Astrocyte (in vitro differentiated cells and primary cell): ENCODE results near the gene SPRY1. TPM values are rescaled to one million over a fixed set of nuclear protein-coding genes. Genes with fewer than 3 reads are reported as not detected.
A peak's percentile ranks its signal among the peaks of the same experiment; 100 is the strongest.

Source experiments
- DNase-seq: peaks from one replicate; pipeline ENCODE4 v3.0.0-alpha.2; 2010; ENCODE audit warnings: low read depth
- FAIRE-seq: peaks from 2 replicates; lab custom pipeline; 2011; peaks lifted over from hg19 to GRCh38; lab: Jason Lieb, UNC
- H2AFZ ChIP-seq: 2 replicates; pipeline ENCODE4 v1.6.0; 2012; ENCODE audit warnings: low read depth, low read length, inconsistent platforms
- H3K27ac ChIP-seq: 2 replicates; pipeline ENCODE4 v1.5.1; 2011; ENCODE audit warnings: low read depth, low read length, inconsistent platforms
- H3K27me3 ChIP-seq: 2 replicates; pipeline ENCODE4 v1.6.0; 2011; ENCODE audit warnings: low read length, inconsistent platforms; ENCODE audit not compliant: insufficient read depth
- H3K36me3 ChIP-seq: 2 replicates; pipeline ENCODE4 v1.5.1; 2011; ENCODE audit warnings: low read length, inconsistent platforms; ENCODE audit not compliant: insufficient read depth
- H3K4me1 ChIP-seq: 2 replicates; pipeline ENCODE4 v1.5.1; 2011; ENCODE audit warnings: low read length, inconsistent platforms; ENCODE audit not compliant: insufficient read depth
- H3K4me2 ChIP-seq: 2 replicates; pipeline ENCODE4 v1.6.0; 2012; ENCODE audit warnings: low read length, inconsistent platforms
- H3K4me3 ChIP-seq: 2 replicates; pipeline ENCODE4 v1.5.1; 2011; ENCODE audit warnings: low read depth, mild to moderate bottlenecking, low read length, inconsistent platforms; ENCODE audit not compliant: insufficient read depth
- H3K79me2 ChIP-seq: 2 replicates; pipeline ENCODE4 v1.6.0; 2012; ENCODE audit warnings: mild to moderate bottlenecking, low read length, inconsistent platforms; ENCODE audit not compliant: insufficient read depth
- H3K9ac ChIP-seq: 2 replicates; pipeline ENCODE4 v1.6.0; 2012; ENCODE audit warnings: mild to moderate bottlenecking, low read length, inconsistent platforms
- H3K9me3 ChIP-seq: 2 replicates; pipeline ENCODE4 v1.5.1; 2012; ENCODE audit warnings: low read depth, mild to moderate bottlenecking, low read length, inconsistent platforms; ENCODE audit not compliant: insufficient read depth
- H4K20me1 ChIP-seq: 2 replicates; pipeline ENCODE4 v1.6.0; 2012; ENCODE audit warnings: low read length, inconsistent platforms; ENCODE audit not compliant: insufficient read depth
- H3K27ac Mint-ChIP-seq: one replicate; pipeline ENCODE4 v1.8.0; 2021; ENCODE audit warnings: mild to moderate bottlenecking, mixed read lengths; ENCODE audit not compliant: unreplicated experiment
- H3K27me3 Mint-ChIP-seq: one replicate; pipeline ENCODE4 v1.8.0; 2021; ENCODE audit warnings: low read depth, mixed read lengths; ENCODE audit not compliant: unreplicated experiment
- H3K36me3 Mint-ChIP-seq: one replicate; pipeline ENCODE4 v1.8.0; 2021; ENCODE audit warnings: low read depth, mixed read lengths; ENCODE audit not compliant: unreplicated experiment
- H3K4me1 Mint-ChIP-seq: one replicate; pipeline ENCODE4 v1.8.0; 2021; ENCODE audit warnings: low read depth, mixed read lengths; ENCODE audit not compliant: unreplicated experiment
- H3K4me3 Mint-ChIP-seq: one replicate; pipeline ENCODE4 v1.8.0; 2021; ENCODE audit warnings: mild to moderate bottlenecking, moderate library complexity, mixed read lengths; ENCODE audit not compliant: unreplicated experiment
- H3K9me3 Mint-ChIP-seq: one replicate; pipeline ENCODE4 v1.8.0; 2021; ENCODE audit warnings: mild to moderate bottlenecking, mixed read lengths; ENCODE audit not compliant: unreplicated experiment
- CTCF ChIP-seq: IDR thresholded peaks from 2 replicates; pipeline ENCODE4 v1.5.1; 2011; ENCODE audit warnings: low read depth, mild to moderate bottlenecking, inconsistent platforms, low read length, moderate library complexity; ENCODE audit not compliant: insufficient read depth
- EZH2 ChIP-seq: IDR thresholded peaks from 2 replicates; pipeline ENCODE4 v1.6.1; 2012; ENCODE audit warnings: mild to moderate bottlenecking, low read length, inconsistent platforms; ENCODE audit not compliant: insufficient read depth
- total RNA-seq: library from RNA; stranded (reverse); gene quantifications from 2 replicates; pipeline ENCODE4 v1.2.1, GENCODE V29; 2021

SPRY1 gene
- total RNA-seq, 1 donor from 2014 or later = 51.6 TPM

DNA sequence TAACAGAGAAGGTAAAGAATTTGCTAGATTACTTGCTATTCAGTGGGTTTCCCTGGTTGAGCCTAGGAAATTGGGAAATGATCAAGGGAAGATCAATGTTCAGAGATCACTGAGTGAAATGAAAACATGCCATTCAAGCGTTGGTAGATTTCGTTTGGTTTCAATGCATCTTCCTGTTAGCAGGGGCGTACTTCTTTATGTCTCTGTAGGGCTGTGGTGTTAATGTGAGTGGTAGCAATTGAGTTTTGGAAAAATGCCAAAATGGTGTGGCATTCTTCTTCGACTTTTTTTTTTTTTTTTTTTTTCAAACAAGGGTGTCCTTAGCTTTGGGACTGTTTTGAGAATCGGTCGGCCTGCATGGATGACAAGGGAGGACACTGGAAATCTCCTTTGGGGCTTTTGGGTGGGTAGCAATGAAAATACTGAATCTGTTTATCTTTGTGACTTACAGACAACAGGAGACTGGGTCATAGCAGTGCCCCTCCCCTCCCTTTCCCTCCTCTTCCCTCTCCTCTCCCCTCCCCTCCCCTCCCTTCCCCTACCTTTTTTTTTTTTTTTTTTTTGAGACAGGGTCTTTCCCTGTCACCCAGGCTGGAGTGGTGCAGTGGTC, 50.4 kb downstream of the SPRY1 start:
- H3K27ac Mint-ChIP-seq = no peak overlapping the region

GRCh38 chr4:123449362-123449761, 52.8 kb downstream of the SPRY1 start:
- TF ChIP-seq CTCF (no peak), EZH2 (no peak)
- H3K4me3 Mint-ChIP-seq = no peak overlapping the region
- FAIRE-seq = no peak
- H3K4me1 Mint-ChIP-seq = peaks cover 19% of the 10 kb centered on the region
- Histone ChIP-seq H2AFZ (no peak overlapping the region), H3K27me3 (no peaks in the 10 kb centered on the region), H3K4me1 (peaks cover 24% of the 10 kb centered on the region), H3K79me2 (no peaks in the 10 kb centered on the region), H3K9ac (no peak overlapping the region), H3K4me2 (peak overlapping the region; percentile 41), H3K36me3 (no peaks in the 10 kb centered on the region), H3K4me3 (no peak overlapping the region), H3K27ac (no peak overlapping the region), H4K20me1 (no peaks in the 10 kb centered on the region), H3K9me3 (no peaks in the 10 kb centered on the region)
- H3K36me3 Mint-ChIP-seq = no peaks in the 10 kb centered on the region
- H3K27me3 Mint-ChIP-seq = no peaks in the 10 kb centered on the region
- H3K9me3 Mint-ChIP-seq = no peaks in the 10 kb centered on the region
- DNase-seq = peak; percentile 26
- H3K27ac Mint-ChIP-seq = no peak overlapping the region

More for the DNA sequence above, 50.4 kb downstream of the SPRY1 start:
- H3K27me3 ChIP-seq = no peaks in the 10 kb centered on the region
- Mint-ChIP-seq H3K4me1 (peaks cover 22% of the 10 kb centered on the region), H3K4me3 (no peak overlapping the region), H3K9me3 (no peaks in the 10 kb centered on the region), H3K36me3 (no peaks in the 10 kb centered on the region), H3K27me3 (no peaks in the 10 kb centered on the region)
- no peak overlapping the region for H3K4me3 ChIP-seq
- H2AFZ ChIP-seq = no peak overlapping the region
- H3K79me2 ChIP-seq = no peaks in the 10 kb centered on the region
- DNase-seq = no peak
- H4K20me1 ChIP-seq = no peaks in the 10 kb centered on the region
- H3K4me2 ChIP-seq = no peak overlapping the region
- no peaks in the 10 kb centered on the region for H3K9me3 ChIP-seq
- H3K9ac ChIP-seq = no peak overlapping the region
- peaks cover 20% of the 10 kb centered on the region for H3K4me1 ChIP-seq
- H3K36me3 ChIP-seq = no peaks in the 10 kb centered on the region
- no peak for FAIRE-seq
- TF ChIP-seq EZH2 (no peak), CTCF (no peak)
- no peak overlapping the region for H3K27ac ChIP-seq

DNA sequence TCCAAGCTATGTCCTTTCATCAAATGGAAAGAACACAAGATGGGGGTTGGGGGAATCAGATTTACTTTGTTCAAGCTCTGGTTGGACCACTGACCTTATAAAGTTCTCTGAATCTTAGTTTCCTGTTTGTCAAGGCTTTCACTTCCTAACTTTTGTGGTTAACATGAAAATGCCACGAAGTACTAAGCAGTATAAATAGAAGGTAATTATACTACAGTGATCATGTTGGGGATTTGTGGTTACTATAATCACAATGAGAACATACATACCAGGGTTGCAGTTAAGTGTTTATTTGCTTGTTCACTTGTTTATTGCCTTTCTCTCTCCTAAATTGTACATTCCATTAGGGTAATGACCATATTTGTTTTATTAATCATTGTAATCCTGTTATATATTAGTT, 53.2 kb downstream of the SPRY1 start:
- H3K9me3 ChIP-seq = no peaks in the 10 kb centered on the region
- no peaks in the 10 kb centered on the region for H3K27me3 ChIP-seq
- H3K4me2 ChIP-seq = peak overlapping the region; percentile 41
- no peaks in the 10 kb centered on the region for H3K36me3 Mint-ChIP-seq
- no peaks in the 10 kb centered on the region for H3K9me3 Mint-ChIP-seq
- no peak overlapping the region for H3K27ac ChIP-seq
- no peak for FAIRE-seq
- no peak for TF ChIP-seq EZH2
- TF ChIP-seq CTCF = no peak
- H3K27me3 Mint-ChIP-seq = no peaks in the 10 kb centered on the region
- peaks cover 21% of the 10 kb centered on the region for H3K4me1 ChIP-seq
- H3K36me3 ChIP-seq = no peaks in the 10 kb centered on the region
- peak overlapping the region; percentile 20 for H3K27ac Mint-ChIP-seq
- peaks cover 16% of the 10 kb centered on the region for H3K4me1 Mint-ChIP-seq
- no peak overlapping the region for H3K9ac ChIP-seq
- no peaks in the 10 kb centered on the region for H4K20me1 ChIP-seq
- H3K4me3 Mint-ChIP-seq = no peak overlapping the region
- no peak overlapping the region for H2AFZ ChIP-seq
- H3K4me3 ChIP-seq = no peak overlapping the region
- no peaks in the 10 kb centered on the region for H3K79me2 ChIP-seq
- DNase-seq = peak; percentile 73
